Skeletal muscle satellite cell (primary cell): ENCODE data around the gene NUP98.

Experiments used
- H3K27me3 ChIP-seq: 2 replicates; pipeline ENCODE4 v1.7.0; 2013; ENCODE audit warnings: low read length; ENCODE audit not compliant: control insufficient read depth, insufficient read depth
- H3K36me3 ChIP-seq: 2 replicates; pipeline ENCODE4 v1.7.0; 2013; ENCODE audit warnings: mild to moderate bottlenecking, control low read depth, low read length; ENCODE audit not compliant: insufficient read depth
- H3K4me1 ChIP-seq: 2 replicates; pipeline ENCODE4 v1.7.0; 2013; ENCODE audit warnings: low read length; ENCODE audit not compliant: control insufficient read depth, insufficient read depth
- H3K4me2 ChIP-seq: 2 replicates; pipeline ENCODE4 v1.7.0; 2013; ENCODE audit warnings: mild to moderate bottlenecking, low read length
- H3K4me3 ChIP-seq: 2 replicates; pipeline ENCODE4 v1.7.0; 2013; ENCODE audit warnings: low read length
- H3K9ac ChIP-seq: 2 replicates; pipeline ENCODE4 v1.7.0; 2013; ENCODE audit warnings: mild to moderate bottlenecking, low read depth, low read length, moderate library complexity
- H3K9me3 ChIP-seq: replicated peaks from 2 replicates; pipeline ENCODE4 v1.7.0; 2013; ENCODE audit warnings: mild to moderate bottlenecking, control low read depth, low read length

The NUP98 gene

GRCh38 chr11:3835751-3836150 is 38.4 kb upstream of the NUP98 start:
- no peak overlapping the region for H3K4me3 ChIP-seq
- H3K9me3 ChIP-seq = no peaks in the 10 kb centered on the region
- H3K36me3 ChIP-seq = peaks cover 22% of the 10 kb centered on the region
- peaks cover 38% of the 10 kb centered on the region for H3K4me1 ChIP-seq
- H3K9ac ChIP-seq = no peak overlapping the region
- no peaks in the 10 kb centered on the region for H3K27me3 ChIP-seq
- no peak overlapping the region for H3K4me2 ChIP-seq

- no peak overlapping the region for H3K9ac ChIP-seq
- H3K27me3 ChIP-seq = no peaks in the 10 kb centered on the region
- peaks cover 28% of the 10 kb centered on the region for H3K36me3 ChIP-seq
- H3K4me1 ChIP-seq = peaks cover 38% of the 10 kb centered on the region
- H3K4me3 ChIP-seq = no peak overlapping the region
- no peak overlapping the region for H3K4me2 ChIP-seq
- H3K9me3 ChIP-seq = no peaks in the 10 kb centered on the region
Observed at GRCh38 chr11:3834664-3835461, 37.5 kb upstream of the NUP98 start.

GRCh38 chr11:3834349-3834663 is 37.0 kb upstream of the NUP98 start:
- H3K27me3 ChIP-seq = no peaks in the 10 kb centered on the region
- no peak overlapping the region for H3K9ac ChIP-seq
- no peak overlapping the region for H3K4me2 ChIP-seq
- H3K4me3 ChIP-seq = no peak overlapping the region
- peaks cover 33% of the 10 kb centered on the region for H3K4me1 ChIP-seq
- no peaks in the 10 kb centered on the region for H3K9me3 ChIP-seq
- H3K36me3 ChIP-seq = peaks cover 28% of the 10 kb centered on the region

GRCh38 chr11:3833449-3833848 is 36.1 kb upstream of the NUP98 start:
- no peaks in the 10 kb centered on the region for H3K27me3 ChIP-seq
- no peak overlapping the region for H3K4me2 ChIP-seq
- H3K4me1 ChIP-seq = peaks cover 24% of the 10 kb centered on the region
- no peaks in the 10 kb centered on the region for H3K9me3 ChIP-seq
- no peak overlapping the region for H3K9ac ChIP-seq
- H3K4me3 ChIP-seq = no peak overlapping the region
- H3K36me3 ChIP-seq = peaks cover 28% of the 10 kb centered on the region

- no peak overlapping the region for H3K4me2 ChIP-seq
- H3K36me3 ChIP-seq = peaks cover 33% of the 10 kb centered on the region
- peaks cover 18% of the 10 kb centered on the region for H3K4me1 ChIP-seq
- H3K9me3 ChIP-seq = no peaks in the 10 kb centered on the region
- no peak overlapping the region for H3K4me3 ChIP-seq
- H3K27me3 ChIP-seq = no peaks in the 10 kb centered on the region
- H3K9ac ChIP-seq = no peak overlapping the region
Observed at GRCh38 chr11:3832816-3833215, 35.5 kb upstream of the NUP98 start.

GRCh38 chr11:3831378-3832239 is 34.3 kb upstream of the NUP98 start:
- H3K4me3 ChIP-seq = no peak overlapping the region
- H3K27me3 ChIP-seq = no peaks in the 10 kb centered on the region
- H3K9ac ChIP-seq = no peak overlapping the region
- peaks cover 13% of the 10 kb centered on the region for H3K4me1 ChIP-seq
- no peak overlapping the region for H3K4me2 ChIP-seq
- no peaks in the 10 kb centered on the region for H3K9me3 ChIP-seq
- peaks cover 45% of the 10 kb centered on the region for H3K36me3 ChIP-seq

GRCh38 chr11:3830730-3831129 is 33.4 kb upstream of the NUP98 start:
- Histone ChIP-seq H3K4me2 (no peak overlapping the region), H3K4me3 (no peak overlapping the region), H3K27me3 (no peaks in the 10 kb centered on the region), H3K36me3 (peaks cover 54% of the 10 kb centered on the region), H3K9me3 (no peaks in the 10 kb centered on the region), H3K9ac (no peak overlapping the region), H3K4me1 (peaks cover 12% of the 10 kb centered on the region)

GRCh38 chr11:3830088-3830487 is 32.7 kb upstream of the NUP98 start:
- Histone ChIP-seq H3K27me3 (no peaks in the 10 kb centered on the region), H3K9ac (no peak overlapping the region), H3K36me3 (peaks cover 56% of the 10 kb centered on the region), H3K4me2 (no peak overlapping the region), H3K9me3 (no peaks in the 10 kb centered on the region), H3K4me1 (peaks cover 6% of the 10 kb centered on the region), H3K4me3 (no peak overlapping the region)

- Histone ChIP-seq H3K4me3 (no peak overlapping the region), H3K27me3 (no peaks in the 10 kb centered on the region), H3K36me3 (peaks cover 46% of the 10 kb centered on the region), H3K9ac (no peak overlapping the region), H3K9me3 (no peaks in the 10 kb centered on the region), H3K4me1 (peaks cover 8% of the 10 kb centered on the region), H3K4me2 (no peak overlapping the region)
Observed at GRCh38 chr11:3827434-3828186, 30.3 kb upstream of the NUP98 start.

- Histone ChIP-seq H3K4me3 (no peak overlapping the region), H3K36me3 (peaks cover 44% of the 10 kb centered on the region), H3K9me3 (no peaks in the 10 kb centered on the region), H3K4me1 (peaks cover 8% of the 10 kb centered on the region), H3K27me3 (no peaks in the 10 kb centered on the region), H3K4me2 (no peak overlapping the region), H3K9ac (no peak overlapping the region)
Observed at GRCh38 chr11:3826721-3827120, 29.4 kb upstream of the NUP98 start.

GRCh38 chr11:3825473-3826154 is 28.3 kb upstream of the NUP98 start:
- peaks cover 39% of the 10 kb centered on the region for H3K36me3 ChIP-seq
- peaks cover 8% of the 10 kb centered on the region for H3K4me1 ChIP-seq
- no peak overlapping the region for H3K4me2 ChIP-seq
- H3K9me3 ChIP-seq = no peaks in the 10 kb centered on the region
- H3K9ac ChIP-seq = no peak overlapping the region
- no peaks in the 10 kb centered on the region for H3K27me3 ChIP-seq
- no peak overlapping the region for H3K4me3 ChIP-seq
